ENCODE data around the gene MEIKIN.

GRCh38 chr5:131863700-131864099 is 81.8 kb downstream of the MEIKIN start:
- TF ChIP-seq CTCF (conservative IDR thresholded peaks at IDR 0.05) = no peak
- TF ChIP-seq ZFX (IDR thresholded peaks at IDR 0.05) = no peak
